HG02840 (cell line): ENCODE data around the gene EZH2.

Source experiments
- ATAC-seq: cut with Tn5 transposase; IDR thresholded peaks from one replicate; pipeline ENCODE4 v1.9.1; 2021; ENCODE audit warnings: mild to moderate bottlenecking, moderate library complexity, moderate number of reproducible peaks; ENCODE audit not compliant: unreplicated experiment, low FRiP score

EZH2 gene

DNA sequence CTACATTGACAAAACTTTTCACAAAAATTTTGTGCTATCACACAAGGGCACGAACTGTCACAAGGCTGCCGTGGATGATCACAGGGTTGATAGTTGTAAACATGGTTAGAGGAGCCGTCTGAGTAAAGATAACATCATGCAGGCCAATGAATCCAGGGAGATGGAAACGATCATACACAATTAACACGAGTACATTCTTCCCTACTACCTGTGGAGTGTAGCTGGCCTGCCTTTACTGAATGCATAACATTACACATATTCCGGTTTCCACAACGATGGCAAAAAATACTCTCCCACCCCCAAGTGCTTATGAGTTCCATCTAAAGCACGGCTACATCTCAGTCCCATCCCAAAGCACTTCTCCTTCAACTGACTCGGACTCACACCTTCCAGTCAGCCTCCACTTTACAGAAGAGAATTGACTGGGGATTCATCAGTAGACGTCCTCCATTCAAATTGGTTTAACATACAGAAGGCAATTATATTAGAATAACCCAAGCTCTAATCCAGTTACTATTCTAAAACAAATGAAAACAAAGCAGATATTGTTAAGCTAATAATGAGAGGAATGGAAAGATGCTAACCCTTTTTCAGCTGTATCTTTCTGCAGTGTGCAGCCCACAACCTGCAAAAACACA lies 69.0 kb downstream of the EZH2 start:
- no peak for ATAC-seq

DNA sequence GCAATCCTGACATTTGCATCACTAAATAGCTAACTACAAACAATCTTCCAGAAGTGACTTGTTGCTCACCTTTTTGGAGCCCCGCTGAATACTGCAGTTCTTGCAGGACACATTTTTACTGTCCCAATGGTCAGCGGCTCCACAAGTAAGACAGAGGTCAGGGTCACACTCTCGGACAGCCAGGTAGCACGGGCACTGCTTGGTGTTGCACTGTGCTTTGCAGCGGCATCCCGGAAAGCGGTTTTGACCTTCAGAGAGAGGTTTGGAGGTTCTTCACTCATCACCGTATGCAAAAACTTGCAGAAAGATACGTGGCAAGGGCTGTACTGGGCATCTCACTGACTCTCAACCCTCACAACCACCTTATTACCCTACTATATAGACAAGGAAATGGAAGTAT lies 70.2 kb downstream of the EZH2 start:
- no peak for ATAC-seq

DNA sequence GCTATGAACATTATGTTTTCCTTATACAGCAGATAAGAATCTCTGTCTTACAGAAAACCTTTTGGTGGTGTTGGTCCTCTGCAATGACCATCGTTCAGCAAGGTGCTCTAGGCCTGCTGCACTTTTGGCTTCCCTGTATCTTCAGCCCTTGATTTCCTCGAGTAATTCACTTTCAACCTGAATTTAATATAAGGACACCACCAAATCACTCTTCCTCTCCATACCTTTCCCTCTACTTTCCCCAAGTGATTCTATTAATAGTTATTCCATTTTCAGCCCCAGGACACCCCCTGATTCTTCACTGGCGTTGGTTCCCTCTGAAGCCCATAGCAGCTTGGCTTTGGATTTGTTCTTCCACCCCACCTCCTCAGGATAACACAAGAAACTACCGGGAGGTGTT lies 72.2 kb downstream of the EZH2 start:
- no peak for ATAC-seq

DNA sequence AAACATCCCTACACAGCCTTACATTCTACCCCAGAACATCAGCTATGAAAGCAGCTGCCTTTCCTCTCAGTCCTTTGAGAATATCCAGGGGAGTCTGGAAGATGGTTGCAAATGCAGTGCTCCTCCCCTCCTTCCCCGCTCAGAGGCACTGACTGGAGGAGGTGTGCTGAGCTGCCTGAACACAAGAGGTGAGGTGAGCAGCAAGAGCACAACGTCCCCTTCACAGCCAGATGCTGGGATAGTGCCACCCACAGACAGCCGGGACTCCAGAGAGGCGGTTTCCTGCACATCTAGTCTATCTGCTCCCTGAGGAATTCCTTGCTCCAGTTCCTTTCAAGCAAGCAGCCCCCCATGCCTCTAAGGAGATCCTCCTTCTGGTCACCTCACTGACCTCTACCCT lies 74.2 kb downstream of the EZH2 start:
- no peak for ATAC-seq

DNA sequence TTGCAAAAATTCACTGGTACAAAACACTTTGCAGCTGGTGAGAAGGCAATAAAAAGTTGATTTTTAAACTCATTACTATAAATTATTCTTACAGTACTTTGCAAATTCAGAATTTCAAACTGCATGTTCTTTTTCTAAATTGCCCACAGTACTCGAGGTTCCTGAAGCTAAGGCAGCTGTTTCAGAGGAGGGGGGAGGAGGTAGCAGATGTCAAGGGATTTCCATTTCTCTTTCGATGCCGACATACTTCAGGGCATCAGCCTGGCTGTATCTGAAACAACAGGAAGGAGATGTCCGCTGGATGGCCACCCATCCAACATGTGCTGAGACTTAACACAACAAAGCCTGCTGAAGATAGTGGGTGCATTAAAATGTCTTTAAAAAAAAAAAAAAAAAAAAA lies 76.7 kb downstream of the EZH2 start:
- ATAC-seq, result no peak

DNA sequence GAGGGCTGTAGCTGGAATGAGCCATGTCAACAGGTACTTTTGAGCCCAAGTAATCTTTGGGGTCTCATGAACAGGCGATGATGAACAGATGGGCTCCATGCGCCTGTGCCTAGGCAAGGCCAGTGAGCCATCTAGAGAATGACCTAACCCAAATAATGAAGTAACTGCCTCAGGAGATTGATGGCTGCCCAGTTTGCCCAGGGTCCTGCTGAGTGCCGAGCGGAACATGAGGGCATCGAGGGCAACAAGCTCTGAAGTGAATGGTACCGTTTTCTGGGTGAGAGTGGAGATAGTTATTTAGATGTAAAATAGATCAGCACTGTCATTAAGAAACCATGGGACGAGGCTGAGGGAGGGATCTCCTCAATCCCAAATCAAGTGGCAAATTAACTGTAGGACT lies 77.9 kb downstream of the EZH2 start:
- ATAC-seq, result no peak

DNA sequence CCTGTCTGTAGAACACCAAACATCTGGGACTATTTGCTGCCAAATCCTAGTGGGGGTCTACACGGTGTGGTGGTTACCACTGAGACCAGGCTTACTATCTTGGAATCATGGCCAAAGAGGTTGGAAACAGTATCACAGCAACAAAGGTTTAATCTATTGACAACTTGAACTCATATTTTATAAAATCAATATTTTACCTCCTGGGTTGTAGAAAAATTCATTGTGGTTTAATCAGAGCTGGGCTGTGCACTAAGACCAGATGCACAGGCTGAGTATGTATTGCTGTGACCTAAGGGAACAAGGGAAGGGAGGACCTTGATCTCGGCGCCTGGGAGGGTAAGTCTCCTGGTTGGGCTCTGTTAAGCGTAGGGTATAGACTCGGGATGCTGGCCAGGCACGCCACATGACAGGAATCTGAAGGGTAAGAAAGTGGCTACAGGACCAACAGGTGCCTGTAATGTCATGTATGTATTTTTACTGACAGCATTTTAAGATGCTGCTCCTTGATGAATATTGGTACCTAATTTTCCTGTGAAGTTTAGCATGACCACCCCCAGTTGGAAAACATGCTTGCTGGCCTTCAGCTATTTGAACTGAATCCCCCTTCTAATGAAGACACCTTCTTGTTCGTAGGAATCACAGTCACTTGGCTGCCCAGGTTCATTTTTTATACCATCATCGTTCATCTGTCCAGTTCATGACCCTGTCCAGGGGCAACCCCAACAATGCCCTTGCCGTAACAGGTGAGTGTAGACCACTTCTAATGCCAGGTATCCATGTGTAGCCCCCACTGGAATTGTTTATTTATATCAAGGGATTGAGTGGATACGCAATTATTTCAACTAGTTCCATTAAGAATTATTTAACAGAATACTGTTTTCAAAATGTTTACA lies 79.5 kb downstream of the EZH2 start:
- no peak for ATAC-seq

DNA sequence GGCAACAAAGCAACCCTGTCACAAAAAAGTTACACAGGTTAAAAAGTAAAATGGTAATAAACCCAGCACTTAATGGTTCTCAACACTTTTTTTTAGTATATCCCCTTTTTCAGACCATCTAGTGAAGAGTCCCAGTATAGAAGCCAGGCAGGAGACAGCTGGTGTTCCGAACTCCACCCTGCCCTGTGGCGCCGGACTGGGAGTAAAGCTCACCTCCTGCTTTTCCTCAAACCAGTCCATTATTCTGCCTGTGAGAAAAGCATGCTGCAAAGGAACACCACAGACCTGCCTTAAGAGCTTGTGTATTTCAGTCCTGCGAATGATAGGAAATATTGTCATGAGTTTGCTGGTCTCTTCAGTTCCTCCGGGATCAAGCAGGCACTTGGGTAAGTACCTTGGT lies 81.0 kb downstream of the EZH2 start:
- no peak for ATAC-seq

DNA sequence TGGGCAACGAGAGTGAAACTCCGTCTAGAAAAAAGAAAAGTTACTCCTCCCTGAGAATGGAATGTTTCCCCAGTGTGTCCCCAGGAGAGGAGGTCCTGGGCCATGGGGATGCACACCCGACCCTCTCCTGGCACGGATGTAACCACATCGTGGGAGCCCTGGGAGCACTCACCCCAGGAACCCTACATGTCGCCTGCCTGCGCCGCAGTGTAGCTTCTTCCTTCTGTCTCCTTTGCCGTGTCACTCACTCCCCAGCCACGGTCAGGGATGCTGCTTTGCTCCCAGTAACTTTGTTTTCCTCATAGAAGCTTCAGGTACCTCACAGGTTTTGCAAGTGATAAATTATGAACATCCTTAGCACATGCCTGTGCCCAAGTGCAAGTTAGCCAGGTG lies 82.0 kb downstream of the EZH2 start:
- ATAC-seq, result no peak

DNA sequence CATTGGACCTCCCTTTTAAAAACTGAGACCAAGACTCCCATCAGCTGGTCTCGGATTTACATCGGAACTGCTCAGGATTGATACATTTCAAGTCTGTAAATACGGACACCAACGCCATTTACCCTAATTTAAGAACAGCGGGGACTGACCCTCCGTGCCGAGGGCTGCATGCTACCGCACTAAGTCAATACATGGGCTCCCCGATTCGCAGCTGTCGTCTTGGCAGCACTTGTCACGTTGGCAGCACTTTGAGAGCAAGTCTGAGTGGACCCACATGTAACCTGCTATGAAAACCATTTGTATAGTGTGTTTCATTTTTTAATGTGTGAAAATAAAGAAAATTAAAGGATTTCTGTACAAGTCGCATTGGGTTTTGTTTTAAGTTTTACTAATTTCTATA lies 83.4 kb downstream of the EZH2 start:
- no peak for ATAC-seq

DNA sequence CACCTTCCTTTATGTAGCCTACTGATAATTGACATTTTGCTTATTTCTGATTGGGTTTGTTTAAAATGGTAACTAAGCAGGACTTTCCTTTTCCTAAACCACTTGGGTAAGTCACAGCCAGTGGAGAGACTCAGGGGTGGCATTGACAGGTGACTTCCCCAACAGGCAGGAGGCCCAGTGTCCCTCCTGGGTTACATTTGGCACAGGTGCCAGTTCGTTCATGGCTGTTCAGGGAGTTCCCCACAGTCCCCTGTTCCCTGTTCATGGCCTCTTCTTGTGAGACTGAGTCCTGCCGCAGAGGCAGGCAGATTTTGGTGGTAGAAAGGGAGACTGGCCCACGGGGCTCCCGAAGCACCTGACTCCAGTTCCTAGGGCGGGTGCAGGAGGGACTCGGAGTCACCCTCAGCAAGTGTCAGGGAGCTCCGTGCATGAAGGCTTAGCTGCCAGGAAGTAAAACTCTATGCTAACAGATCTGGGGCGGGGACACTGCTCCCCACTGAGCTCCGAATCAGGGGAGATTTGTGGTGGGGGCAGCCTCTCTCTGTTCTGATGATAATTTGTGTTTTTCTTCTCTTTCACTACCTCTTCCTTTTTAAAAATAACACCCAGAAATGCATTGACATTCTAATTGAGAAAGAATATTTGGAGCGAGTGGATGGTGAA lies 84.1 kb downstream of the EZH2 start:
- ATAC-seq, result no peak

DNA sequence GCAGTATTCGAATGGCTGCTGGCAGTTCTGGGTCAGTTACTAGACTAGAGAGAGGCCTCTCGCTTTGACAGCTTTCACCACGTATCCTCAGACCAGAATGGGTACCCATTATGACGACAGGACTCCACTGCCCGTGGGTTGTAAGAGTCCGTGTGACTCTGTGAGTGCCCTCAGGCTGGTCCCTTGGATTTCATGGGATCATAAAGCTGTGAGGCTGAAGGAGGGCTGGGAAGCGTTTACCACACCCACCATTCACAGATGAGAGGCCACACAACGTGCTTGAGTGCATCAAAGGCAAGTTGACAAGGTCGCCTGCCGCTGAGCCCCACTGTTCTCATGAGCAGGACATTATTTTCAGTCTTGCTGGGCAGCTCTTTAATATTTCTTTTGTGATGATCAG lies 87.2 kb downstream of the EZH2 start:
- no peak for ATAC-seq

DNA sequence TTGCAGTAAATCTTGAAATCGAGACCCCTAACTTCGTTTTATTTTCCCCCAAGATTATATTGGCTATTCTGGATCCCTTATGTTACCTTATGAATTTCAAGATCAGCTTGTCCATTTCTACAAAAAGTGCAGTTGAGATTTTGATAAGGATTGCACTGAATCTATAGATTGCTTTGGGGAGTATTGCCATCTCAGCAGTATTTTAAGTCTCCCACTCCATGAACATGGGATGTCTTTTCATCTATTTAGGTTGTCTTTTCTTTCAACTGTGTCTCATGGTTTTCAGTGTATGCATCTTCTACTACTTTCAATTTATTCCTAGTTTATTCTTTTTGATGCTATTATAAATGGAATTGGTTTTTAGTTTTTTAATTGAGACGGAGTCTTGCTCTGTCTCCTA lies 89.6 kb downstream of the EZH2 start:
- ATAC-seq, result no peak

DNA sequence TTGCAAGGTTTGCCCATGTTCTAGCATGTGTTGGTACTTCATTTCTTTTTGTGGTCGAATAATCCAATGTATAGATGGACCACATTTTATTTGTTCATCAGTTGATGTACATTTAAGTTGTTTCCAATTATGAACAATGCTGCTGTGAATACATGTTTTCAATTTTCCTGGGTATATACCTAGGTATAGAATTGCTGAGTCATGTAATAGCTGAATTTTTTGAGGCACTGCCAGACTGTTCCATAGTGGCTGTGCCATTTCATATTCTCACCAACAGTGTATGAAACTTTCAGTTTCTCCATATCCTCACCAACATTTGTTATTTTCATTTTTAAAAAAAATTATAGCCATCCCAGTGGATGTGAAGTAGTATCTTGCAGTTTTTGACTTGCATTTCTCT lies 90.5 kb downstream of the EZH2 start:
- no peak for ATAC-seq

DNA sequence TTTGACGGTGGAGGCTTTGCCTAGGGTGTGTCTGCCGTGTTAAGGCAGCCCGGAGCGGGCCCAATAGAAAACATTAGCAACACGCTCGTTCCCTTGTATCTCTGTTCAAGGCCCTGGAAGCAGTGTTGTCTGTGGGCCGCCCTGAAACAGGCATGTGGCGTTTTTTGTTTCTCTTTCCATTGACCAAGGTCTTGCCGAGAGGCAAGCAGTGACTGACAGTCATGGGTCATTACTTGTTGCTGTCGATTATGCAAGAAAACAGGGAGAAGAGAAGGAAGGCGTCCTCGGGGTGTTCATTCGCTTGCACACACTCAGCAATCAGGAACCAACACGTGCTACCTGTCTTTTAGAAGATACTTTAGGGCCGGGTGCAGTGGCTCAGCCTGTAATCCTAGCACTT lies 92.5 kb downstream of the EZH2 start:
- no peak for ATAC-seq

DNA sequence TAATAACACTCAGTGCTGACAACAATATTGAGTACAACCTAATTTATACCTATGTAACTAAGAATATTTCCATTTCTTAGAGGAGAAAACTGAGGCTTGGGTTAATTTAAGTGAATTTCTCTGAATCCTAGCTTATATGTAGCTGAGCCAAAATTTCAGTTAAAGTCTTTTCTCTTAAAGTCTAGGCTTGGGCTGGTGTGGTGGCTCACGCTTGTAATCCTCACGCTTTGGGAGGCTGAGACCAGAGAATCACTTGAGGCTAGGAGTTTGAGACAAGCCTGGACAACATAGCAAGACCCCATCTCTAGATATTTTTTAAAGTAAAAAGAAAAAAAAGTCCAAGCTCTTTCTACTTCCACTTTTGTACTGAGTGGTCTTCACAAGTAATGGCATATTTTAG lies 93.2 kb downstream of the EZH2 start:
- no peak for ATAC-seq

DNA sequence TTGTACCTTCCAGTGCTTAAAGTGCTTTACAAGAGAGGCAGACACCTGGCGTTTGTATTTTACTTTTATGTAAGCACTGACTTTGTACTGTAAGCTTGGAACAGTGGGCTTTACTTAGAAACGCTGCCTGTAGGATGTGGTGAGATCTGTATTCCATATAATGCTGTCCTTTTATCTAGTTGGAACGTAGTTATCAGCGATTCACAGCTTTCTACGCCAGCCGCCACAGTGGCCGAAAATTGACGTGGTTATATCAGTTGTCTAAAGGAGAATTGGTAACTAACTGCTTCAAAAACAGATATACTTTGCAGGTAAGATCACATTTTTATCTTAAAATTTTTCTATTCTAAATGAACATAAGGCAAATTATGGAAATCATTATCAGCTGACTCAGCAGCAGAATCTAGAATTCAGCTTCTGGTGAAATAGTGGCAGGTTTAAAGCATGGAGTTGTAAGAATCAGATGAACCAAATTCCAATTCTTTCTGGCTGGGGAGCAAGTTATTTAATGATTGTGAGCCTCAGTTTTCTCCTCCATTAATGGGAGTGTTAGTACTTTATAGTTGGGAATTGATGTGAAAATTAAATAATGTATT lies 93.9 kb downstream of the EZH2 start:
- ATAC-seq, result no peak

DNA sequence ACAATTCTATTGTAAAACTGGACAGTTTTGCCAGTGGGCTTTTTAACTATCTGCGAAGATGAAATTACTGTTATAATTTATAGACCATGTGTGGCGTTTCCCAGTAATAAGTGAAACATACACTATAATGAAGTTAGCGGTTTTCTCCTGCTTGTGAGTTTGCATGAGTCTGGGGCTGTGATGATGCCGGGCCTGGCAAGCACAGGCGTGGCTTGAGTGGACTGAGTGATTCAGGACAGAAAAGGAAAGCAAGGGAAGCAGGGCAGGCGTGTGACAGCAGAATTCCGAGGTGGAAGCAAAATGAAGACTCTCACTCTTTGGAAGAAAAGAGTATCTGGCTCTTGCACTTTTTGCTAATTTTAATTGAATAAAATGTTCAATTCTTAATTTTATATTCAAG lies 94.9 kb downstream of the EZH2 start:
- ATAC-seq, result no peak

DNA sequence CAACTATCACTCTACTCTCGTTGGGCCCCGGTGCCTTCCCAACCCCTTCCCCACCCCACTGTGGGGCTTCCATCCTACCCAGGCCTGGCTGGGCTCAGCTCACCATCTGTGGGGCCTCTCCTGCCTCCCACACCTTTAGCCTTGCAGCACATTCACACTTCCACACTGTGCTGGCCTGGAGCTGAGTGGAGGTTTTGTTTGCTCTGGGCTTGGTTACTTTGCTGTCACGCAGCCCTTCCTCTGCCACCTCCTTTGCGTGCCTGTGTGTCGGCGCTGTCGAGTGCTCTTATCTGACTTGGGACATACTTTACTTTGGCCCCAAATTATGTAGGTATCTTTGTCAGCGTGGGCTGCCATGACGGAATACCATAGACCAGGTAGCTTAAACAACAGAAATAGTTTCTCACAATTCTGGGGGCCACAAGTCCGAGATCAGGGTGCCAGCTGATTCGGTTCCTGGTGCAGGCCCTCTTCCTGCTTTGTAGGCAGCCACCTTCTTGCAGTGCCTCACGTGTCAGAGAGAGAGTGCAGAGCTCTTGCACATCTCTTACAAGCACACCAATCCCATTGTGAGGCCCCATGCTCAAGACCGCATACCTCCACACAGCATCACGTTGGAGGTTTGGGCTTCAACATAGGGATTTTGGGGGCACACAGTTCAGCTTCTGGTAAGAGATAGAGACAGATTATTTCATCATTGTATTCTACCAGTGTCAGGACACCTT lies 96.4 kb downstream of the EZH2 start:
- no peak for ATAC-seq

DNA sequence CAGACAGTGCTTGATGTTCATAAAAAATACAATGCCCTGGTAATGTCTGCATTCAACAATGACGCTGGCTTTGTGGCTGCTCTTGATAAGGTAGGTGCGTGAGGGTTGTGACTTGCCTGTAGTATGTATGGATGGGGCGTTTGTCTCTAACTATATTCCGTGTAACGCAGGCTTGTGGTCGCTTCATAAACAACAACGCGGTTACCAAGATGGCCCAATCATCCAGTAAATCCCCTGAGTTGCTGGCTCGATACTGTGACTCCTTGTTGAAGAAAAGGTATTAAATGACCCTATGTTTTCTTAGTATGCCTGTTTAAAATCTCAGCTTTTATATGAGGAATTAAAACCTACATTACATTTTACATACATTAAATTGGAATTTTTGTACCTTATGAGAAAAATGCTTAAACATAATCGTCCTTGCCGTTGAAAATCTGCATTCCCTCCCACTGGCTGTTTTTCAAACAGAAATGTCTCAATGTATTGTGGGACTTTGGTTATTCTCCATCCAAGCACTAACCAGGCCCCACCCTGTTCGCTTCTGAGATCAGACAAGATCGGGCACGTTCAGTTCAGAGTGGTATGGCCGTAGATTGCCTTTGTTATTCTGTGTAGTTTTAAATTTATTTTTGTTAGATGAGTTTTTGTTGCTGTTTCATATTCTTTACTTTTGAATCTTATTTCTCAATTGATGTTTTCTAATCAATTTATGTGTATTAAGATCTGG lies 100.1 kb downstream of the EZH2 start:
- no peak for ATAC-seq
